ENCODE results near the gene PSME4. TPM values are rescaled to one million over a fixed set of nuclear protein-coding genes. Genes with fewer than 3 reads are reported as not detected.
"Not testable (repeated sequence)": the region's sequence is repeated elsewhere in the genome, so short reads cannot be mapped to it uniquely, and the experiment has no call there.

Gene PSME4
- total RNA-seq, 3 donors from 2014 or later, result 42.6 to 45.0 (median 43.7) TPM

DNA sequence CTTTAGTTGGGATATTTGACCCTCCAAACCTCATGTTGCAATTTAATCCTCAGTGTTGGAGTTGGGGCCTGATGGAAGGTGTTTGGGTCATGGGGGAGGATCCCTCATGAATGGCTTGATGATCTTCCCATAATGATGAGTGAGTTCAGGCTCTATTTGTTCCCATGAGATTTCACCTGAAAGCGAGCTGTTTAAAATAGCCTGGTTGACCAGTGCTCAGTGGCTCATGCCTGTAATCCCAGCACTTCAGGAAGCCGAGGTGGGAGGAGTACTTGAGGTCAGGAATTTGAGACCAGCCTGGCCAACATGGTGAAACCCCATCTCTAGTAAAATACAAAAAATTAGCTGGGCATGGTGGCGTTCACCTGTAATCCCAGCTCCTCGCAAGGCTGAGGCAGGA lies 14.9 kb upstream of the PSME4 start:
- Mint-ChIP-seq H3K9me3 (no peaks in the 10 kb centered on the region), H3K36me3 (ENCODE audit: insufficient read depth) (peaks cover 12% of the 10 kb centered on the region), H3K4me1 (ENCODE audit: low read depth) (peaks cover 16% of the 10 kb centered on the region), H3K27me3 (ENCODE audit: low read depth) (no peaks in the 10 kb centered on the region), H3K4me3 (no peak overlapping the region)
- ATAC-seq (no peak), DNase-seq (no peak)

DNA sequence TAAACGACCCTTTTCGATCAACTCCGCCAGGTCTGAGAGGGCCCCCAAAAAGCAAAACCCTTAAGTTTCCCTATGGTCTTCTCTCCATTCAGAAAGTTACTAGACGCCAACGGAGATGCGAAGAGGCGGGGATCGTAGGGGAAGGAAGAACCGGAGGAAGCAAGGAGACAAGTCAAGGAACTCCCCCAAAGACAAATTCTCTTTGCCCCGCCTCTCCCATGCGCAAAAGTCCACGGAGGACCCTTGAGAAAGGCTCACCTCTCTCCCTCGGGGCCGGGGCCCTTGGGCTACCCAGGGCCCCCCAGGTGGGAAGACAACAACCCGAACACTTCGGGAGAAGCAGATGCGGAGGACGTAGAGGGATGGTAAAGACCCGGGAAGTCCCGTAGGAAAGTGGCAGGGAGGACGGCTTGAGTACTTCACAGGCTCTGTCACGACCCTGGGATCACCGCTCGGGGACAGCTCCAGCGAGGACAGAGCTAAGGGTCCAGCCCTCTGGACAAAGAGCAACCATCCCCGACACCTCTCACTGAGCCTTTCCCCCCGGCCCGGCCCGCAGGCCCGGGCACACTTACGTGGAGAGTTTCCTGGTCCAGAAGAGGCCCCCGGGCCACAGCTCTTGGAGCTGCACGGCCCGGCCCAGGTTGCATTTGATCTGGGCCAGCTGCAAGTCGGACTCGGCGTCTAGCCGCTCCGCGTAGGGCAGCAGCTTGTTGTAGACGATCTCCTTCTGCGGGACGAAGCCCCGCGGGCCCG lies 647 bp downstream of the PSME4 start:
- H3K9me3 Mint-ChIP-seq, result no peaks in the 10 kb centered on the region
- peaks cover 58% of the 10 kb centered on the region for H3K4me1 Mint-ChIP-seq (ENCODE audit: low read depth)
- ATAC-seq, result peak; percentile 15 to 32
- no peaks in the 10 kb centered on the region for H3K27me3 Mint-ChIP-seq (ENCODE audit: low read depth)
- peaks cover 13% of the 10 kb centered on the region for H3K36me3 Mint-ChIP-seq (ENCODE audit: insufficient read depth)
- H3K4me3 Mint-ChIP-seq, result peak overlapping the region; percentile 91
- DNase-seq, result peak; percentile 7

DNA sequence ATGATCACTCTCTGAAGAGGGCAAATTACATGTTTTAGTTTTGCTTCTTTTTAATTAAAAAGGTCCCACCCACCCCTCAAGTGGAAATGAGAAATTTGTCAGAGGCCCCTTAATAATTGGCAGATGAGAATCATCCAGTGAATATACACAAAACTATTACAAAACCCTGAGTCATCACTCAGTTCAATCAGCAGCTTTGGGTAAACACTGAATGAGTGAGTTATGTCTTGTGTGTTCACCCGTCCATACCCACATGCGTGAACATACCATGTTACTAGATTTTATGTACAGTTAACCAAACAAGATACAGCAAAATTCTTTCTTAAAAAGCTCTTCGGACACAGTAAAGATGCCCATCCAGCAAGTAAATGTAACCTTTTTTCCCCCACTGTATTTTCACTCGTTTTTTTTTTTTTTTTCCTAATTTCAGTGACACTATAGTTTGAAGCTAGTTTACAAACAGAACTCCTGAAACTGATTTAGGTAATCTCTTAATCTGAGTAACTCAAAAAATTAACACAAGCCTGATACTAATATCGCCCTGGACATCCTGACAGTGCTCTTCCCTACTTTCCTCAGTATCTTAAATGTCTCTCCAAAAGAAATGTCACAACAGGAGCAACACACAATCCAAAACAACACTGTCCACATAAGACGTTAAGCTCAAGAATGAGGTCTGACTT lies 1.4 kb downstream of the PSME4 start:
- peaks cover 11% of the 10 kb centered on the region for H3K36me3 Mint-ChIP-seq (ENCODE audit: insufficient read depth)
- ATAC-seq, result peak; percentile 31 to 49
- no peaks in the 10 kb centered on the region for H3K9me3 Mint-ChIP-seq
- DNase-seq, result no peak
- H3K4me1 Mint-ChIP-seq (ENCODE audit: low read depth), result peaks cover 62% of the 10 kb centered on the region
- H3K27me3 Mint-ChIP-seq (ENCODE audit: low read depth), result no peaks in the 10 kb centered on the region
- peak overlapping the region; percentile 91 for H3K4me3 Mint-ChIP-seq

DNA sequence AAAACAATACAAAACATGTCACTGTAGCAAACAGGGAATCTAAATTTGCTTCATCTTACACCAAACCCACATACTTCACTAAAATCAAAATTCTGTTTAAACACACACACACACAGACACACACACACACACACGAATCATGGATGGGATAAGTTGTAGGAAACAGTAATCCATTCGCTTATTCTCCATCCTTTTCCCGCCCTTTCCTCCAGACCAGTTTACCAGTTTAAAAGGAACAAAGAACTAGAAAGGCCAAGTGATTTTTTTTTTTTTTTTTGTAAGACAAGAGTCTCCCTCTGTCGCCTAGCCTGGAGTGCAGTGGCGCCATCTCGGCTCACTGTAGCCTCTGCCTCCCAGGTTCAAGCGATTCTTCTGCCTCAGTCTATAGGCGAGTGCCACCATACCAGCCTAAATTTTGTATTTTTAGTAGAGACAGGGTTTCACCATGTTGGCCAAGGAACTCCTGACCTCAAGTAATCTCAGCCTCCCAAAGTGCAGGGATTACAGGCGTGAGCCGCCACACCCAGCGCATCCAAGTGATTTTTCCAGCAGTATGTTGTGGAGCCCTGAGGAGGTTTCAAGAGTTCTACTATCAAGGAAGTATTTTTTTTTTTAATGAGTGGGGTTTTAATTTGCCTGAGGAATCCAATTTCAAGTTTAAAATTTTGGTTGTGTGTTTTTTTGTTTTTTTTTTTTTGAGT lies 5.7 kb downstream of the PSME4 start:
- Mint-ChIP-seq H3K27me3 (ENCODE audit: low read depth) (no peaks in the 10 kb centered on the region), H3K4me1 (ENCODE audit: low read depth) (peaks cover 75% of the 10 kb centered on the region), H3K36me3 (ENCODE audit: insufficient read depth) (peaks cover 6% of the 10 kb centered on the region), H3K4me3 (no peak overlapping the region), H3K9me3 (no peaks in the 10 kb centered on the region)
- ATAC-seq (no peak), DNase-seq (no peak)

DNA sequence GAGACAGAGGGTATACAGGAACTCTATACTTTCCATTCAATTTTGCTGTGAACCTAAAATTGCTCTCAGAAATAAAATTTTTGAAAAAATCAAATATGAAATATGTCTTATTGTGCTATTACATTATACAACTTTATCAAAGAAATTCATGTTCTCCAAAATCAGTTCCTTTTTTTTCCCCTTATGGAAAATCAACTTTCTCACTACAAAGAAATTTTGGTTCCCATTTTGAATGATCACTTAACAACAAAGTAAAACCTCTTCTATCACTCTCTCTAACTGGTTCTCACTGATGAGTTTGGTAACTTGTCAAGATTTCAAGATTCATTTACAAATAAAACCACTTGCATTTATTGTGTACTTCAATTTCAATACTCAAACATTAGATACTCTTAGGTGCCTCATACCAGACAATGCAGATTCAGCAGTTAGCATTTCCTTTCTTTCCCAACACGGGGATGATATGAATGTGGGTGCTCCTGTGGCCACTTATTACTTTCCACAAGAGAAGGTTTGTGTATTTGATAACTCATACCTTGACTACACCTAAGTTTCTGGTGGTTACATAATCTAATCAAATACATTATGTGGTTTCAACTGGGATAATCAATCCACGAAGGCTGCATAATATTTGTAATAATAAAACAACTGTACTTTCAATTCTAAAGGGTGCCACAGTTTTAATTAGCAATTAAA lies 6.4 kb downstream of the PSME4 start:
- peaks cover 6% of the 10 kb centered on the region for H3K36me3 Mint-ChIP-seq (ENCODE audit: insufficient read depth)
- peak; percentile 34 to 46 for ATAC-seq
- H3K27me3 Mint-ChIP-seq (ENCODE audit: low read depth), result no peaks in the 10 kb centered on the region
- peaks cover 77% of the 10 kb centered on the region for H3K4me1 Mint-ChIP-seq (ENCODE audit: low read depth)
- no peaks in the 10 kb centered on the region for H3K9me3 Mint-ChIP-seq
- DNase-seq, result no peak
- no peak overlapping the region for H3K4me3 Mint-ChIP-seq

DNA sequence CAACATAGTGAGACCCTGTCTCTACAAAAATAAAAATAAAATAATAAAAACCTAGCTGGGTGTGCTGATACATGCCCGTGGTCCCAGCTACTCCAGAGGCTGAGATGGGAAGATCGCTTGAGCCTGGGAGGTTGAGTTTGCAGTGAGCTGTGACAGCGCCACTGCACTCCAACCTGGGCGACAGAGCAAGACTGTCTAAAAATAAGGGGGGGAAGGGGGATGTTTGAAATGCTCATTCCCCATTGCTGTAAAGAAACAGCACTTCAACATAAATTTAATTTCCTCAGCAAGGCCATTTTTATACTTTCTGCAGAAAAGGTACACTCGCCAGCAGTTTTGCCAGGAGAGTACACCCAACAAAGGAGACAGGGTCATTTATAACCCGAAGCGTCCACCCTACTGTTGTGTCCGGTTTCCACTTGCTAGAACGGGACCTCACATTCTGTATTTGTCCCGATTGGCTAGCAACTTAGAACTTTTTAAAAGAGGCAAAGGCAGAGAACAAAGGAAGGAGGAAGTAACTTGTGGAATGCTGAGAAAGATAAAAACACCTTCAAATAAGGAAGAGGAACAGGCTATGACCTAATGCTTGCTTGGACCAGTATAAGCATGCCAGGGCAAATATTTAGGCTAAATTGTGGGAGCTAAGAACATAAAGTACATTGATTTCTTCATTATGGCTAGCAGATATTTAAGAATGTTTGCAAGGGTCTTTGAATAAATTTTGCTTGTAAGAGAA lies 9.1 kb downstream of the PSME4 start:
- H3K4me3 Mint-ChIP-seq; H3K36me3 Mint-ChIP-seq (ENCODE audit: insufficient read depth); ATAC-seq; DNase-seq; H3K9me3 Mint-ChIP-seq; H3K27me3 Mint-ChIP-seq (ENCODE audit: low read depth): not testable (repeated sequence)
- H3K4me1 Mint-ChIP-seq (ENCODE audit: low read depth), result peaks cover 71% of the 10 kb centered on the region

DNA sequence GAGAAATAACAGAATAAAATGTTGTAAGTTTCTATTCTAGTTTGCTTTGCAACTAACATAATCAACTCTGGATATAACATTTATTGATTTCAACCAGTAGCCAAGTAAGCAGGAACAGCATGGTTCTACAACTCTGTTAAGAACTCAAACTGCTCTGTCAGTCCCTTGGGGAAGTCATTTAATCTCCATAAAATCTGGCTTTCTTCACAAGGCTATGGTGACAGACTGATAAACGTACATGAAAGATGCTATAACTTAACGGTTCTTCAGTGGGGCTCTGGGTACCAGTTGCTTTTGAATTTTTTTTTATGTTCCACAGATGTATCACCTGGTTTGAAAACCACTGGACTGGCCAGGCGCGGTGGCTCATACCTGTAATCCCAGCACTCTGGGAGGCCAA lies 10.3 kb downstream of the PSME4 start:
- Mint-ChIP-seq H3K9me3 (no peaks in the 10 kb centered on the region), H3K36me3 (ENCODE audit: insufficient read depth) (peaks cover 6% of the 10 kb centered on the region), H3K4me1 (ENCODE audit: low read depth) (peaks cover 70% of the 10 kb centered on the region), H3K27me3 (ENCODE audit: low read depth) (no peaks in the 10 kb centered on the region), H3K4me3 (no peak overlapping the region)
- no peak for ATAC-seq
- DNase-seq, result no peak

DNA sequence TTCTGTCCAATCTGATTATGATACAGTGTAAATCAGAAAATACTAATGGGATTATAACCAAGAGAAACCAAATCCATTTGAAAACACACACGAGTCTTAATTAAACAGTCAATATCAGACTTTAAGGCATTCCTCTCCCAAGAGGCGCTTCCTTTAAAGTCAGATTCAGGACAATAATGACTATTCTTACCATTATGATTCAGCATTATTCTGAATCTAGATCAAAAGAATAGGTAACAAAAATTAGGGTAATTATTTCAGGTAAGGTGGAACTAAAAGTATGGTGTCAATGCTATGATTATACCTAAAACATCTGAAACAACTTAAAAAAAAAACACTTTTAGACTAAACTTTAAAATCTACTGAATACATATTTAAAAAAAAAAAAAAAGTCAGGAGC lies 12.3 kb downstream of the PSME4 start:
- no peaks in the 10 kb centered on the region for H3K27me3 Mint-ChIP-seq (ENCODE audit: low read depth)
- ATAC-seq (no peak), DNase-seq (no peak)
- H3K9me3 Mint-ChIP-seq, result no peaks in the 10 kb centered on the region
- H3K36me3 Mint-ChIP-seq (ENCODE audit: insufficient read depth), result peaks cover 4% of the 10 kb centered on the region
- H3K4me3 Mint-ChIP-seq, result no peak overlapping the region
- H3K4me1 Mint-ChIP-seq (ENCODE audit: low read depth), result peaks cover 54% of the 10 kb centered on the region

DNA sequence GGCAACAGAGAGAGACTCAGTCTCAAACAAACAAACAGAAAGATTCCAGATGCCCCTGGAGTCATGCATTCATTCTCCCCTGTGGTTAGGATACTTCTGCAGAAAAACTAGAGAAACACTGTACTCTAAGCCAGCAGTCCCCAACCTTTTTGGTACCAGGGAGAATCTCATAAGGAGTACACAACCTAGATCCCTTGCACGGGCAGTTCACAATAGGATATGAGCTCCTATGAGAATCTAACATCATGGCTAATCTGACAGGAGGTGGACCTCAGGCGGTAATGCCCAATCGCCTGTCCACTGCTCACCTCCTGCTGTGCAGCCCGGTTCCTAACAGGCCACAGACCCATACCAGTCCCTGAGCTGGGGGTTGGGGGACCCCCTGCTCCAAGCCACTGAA lies 18.3 kb downstream of the PSME4 start:
- H3K9me3 Mint-ChIP-seq, result no peaks in the 10 kb centered on the region
- no peaks in the 10 kb centered on the region for H3K27me3 Mint-ChIP-seq (ENCODE audit: low read depth)
- H3K4me3 Mint-ChIP-seq, result no peak overlapping the region
- ATAC-seq (no peak), DNase-seq (no peak)
- peaks cover 31% of the 10 kb centered on the region for H3K4me1 Mint-ChIP-seq (ENCODE audit: low read depth)
- peaks cover 8% of the 10 kb centered on the region for H3K36me3 Mint-ChIP-seq (ENCODE audit: insufficient read depth)

DNA sequence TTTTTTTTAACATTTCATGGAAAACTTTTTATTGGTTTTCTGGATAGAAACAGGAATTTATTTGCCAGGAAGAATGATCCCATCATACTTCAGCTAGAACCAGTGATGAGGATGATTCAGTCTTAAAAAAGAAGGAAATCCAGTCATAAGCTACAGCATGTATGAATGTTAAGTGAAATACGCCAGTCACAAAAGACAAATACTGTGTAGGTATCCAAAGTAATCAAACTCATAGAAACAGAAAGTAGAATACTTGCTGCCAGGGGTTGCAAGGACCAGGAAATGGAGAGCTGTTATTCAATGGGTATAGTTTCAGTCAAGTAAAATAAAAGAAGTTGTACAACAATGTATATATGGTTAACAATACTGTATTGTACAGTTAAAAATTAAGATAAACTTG lies 21.3 kb downstream of the PSME4 start:
- no peak overlapping the region for H3K4me3 Mint-ChIP-seq
- DNase-seq (no peak), ATAC-seq (peak in 1 of 2 donors; percentile 65)
- H3K4me1 Mint-ChIP-seq (ENCODE audit: low read depth), result peaks cover 29% of the 10 kb centered on the region
- H3K36me3 Mint-ChIP-seq (ENCODE audit: insufficient read depth), result peaks cover 19% of the 10 kb centered on the region
- H3K27me3 Mint-ChIP-seq (ENCODE audit: low read depth), result no peaks in the 10 kb centered on the region
- H3K9me3 Mint-ChIP-seq, result no peaks in the 10 kb centered on the region

DNA sequence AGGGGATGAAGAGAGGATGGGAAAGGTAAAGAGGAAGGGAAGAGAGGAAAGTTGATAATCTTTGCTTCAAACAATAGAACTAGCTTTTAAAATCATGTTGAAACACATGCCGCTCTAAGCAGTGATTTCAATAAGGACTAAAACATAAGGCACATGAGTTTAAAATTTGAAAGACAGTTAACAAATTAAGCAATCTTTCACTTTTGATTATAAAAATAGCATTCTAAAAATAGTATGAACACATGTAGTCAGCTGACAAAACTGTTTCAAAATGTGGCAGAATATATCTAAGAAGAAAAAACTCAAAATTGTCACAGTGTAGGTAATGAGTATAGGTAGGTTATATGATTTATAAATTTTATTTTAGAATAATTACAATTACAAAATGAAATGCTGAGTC lies 25.3 kb downstream of the PSME4 start:
- Mint-ChIP-seq H3K4me3 (no peak overlapping the region), H3K36me3 (ENCODE audit: insufficient read depth) (peaks cover 23% of the 10 kb centered on the region), H3K27me3 (ENCODE audit: low read depth) (no peaks in the 10 kb centered on the region), H3K4me1 (ENCODE audit: low read depth) (peaks cover 24% of the 10 kb centered on the region), H3K9me3 (no peaks in the 10 kb centered on the region)
- ATAC-seq (no peak), DNase-seq (no peak)

DNA sequence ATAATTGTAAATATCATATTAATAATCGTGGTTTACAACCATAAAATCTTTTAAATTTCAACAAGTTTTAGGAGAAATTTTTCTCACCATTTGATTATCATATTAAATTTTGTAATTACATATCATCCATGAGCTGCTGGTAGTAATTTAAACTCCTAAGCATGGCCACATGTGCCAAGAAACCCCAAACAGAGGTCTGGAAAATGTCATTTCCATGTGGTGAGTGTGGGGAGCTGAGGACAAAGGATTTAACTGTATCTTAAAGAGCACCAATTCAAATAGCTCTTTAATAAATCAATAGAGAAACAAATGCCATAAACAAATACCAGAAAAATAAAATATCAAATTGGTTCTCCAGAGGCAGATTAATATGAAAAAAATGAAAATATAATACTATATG lies 26.3 kb downstream of the PSME4 start:
- peaks cover 18% of the 10 kb centered on the region for H3K4me1 Mint-ChIP-seq (ENCODE audit: low read depth)
- no peaks in the 10 kb centered on the region for H3K9me3 Mint-ChIP-seq
- H3K4me3 Mint-ChIP-seq, result no peak overlapping the region
- no peak for DNase-seq
- no peaks in the 10 kb centered on the region for H3K27me3 Mint-ChIP-seq (ENCODE audit: low read depth)
- H3K36me3 Mint-ChIP-seq (ENCODE audit: insufficient read depth), result peaks cover 25% of the 10 kb centered on the region
- ATAC-seq, result no peak

DNA sequence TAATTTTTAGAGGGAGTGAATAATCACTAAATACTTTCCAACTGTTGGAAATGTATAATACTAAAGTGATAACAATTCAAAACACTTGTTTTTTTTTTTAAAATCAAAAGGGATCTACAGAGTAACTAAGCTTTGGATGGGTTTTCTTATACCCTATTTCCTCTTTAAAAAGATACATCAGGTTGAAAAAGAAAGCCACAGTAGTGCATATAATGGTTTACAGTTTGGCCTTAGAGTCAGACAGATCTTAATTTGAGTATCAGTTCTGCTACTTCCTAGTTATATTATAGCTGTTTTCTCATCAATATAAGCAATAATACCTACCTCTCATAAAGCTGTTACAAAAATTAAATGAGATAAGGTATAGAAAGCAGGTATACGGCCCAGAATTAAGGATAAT lies 28.5 kb downstream of the PSME4 start:
- Mint-ChIP-seq H3K4me3 (no peak overlapping the region), H3K36me3 (ENCODE audit: insufficient read depth) (peaks cover 25% of the 10 kb centered on the region), H3K9me3 (no peaks in the 10 kb centered on the region), H3K4me1 (ENCODE audit: low read depth) (peaks cover 17% of the 10 kb centered on the region), H3K27me3 (ENCODE audit: low read depth) (no peaks in the 10 kb centered on the region)
- DNase-seq (no peak), ATAC-seq (no peak)

DNA sequence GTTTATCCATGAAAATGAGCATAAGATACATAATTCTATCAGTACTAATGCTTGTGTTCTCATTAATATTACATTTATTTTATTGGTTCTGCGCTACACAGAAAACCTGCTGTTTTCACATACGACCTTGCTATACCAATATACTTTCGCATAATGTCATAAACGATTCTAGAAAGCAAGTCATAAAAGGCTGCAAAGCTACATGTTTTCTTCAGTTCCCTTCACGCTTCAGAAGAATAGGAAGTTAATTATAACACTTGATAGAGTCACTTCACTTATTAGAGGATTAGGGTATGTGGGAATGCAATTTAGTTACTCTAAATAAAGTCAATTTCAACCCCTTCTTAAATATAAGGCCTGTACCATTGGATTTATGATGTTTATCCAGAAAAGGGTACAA lies 29.0 kb downstream of the PSME4 start:
- Mint-ChIP-seq H3K36me3 (ENCODE audit: insufficient read depth) (peaks cover 27% of the 10 kb centered on the region), H3K9me3 (no peaks in the 10 kb centered on the region), H3K27me3 (ENCODE audit: low read depth) (no peaks in the 10 kb centered on the region), H3K4me1 (ENCODE audit: low read depth) (peaks cover 15% of the 10 kb centered on the region), H3K4me3 (no peak overlapping the region)
- ATAC-seq, result no peak
- no peak for DNase-seq

Measured in activated T-cell treated with anti-CD3 and anti-CD28 coated beads, Interleukin-2, amount 50 U/mL, for 4 hours (primary cell).